ENCODE results near the gene HGFAC.

Gene HGFAC

GRCh38 chr4:3463556-3464348 lies 22.0 kb downstream of the HGFAC start:
- no peak for DNase-seq (ENCODE audit: low read depth)
- no peak for TF ChIP-seq CTCF (IDR thresholded peaks at IDR 0.05; ENCODE audit: control insufficient read depth, extremely low read depth, insufficient read depth)
- 0 out of 2 replicates have a peak overlapping the region, but pooled peaks have one; percentile 15 for H3K4me3 ChIP-seq (ENCODE audit: low read depth, low read length)

GRCh38 chr4:3464349-3464905 lies 22.7 kb downstream of the HGFAC start:
- DNase-seq (ENCODE audit: low read depth) = no peak
- no peak for TF ChIP-seq CTCF (IDR thresholded peaks at IDR 0.05; ENCODE audit: control insufficient read depth, extremely low read depth, insufficient read depth)
- H3K4me3 ChIP-seq (ENCODE audit: low read depth, low read length) = no peak overlapping the region

DNA sequence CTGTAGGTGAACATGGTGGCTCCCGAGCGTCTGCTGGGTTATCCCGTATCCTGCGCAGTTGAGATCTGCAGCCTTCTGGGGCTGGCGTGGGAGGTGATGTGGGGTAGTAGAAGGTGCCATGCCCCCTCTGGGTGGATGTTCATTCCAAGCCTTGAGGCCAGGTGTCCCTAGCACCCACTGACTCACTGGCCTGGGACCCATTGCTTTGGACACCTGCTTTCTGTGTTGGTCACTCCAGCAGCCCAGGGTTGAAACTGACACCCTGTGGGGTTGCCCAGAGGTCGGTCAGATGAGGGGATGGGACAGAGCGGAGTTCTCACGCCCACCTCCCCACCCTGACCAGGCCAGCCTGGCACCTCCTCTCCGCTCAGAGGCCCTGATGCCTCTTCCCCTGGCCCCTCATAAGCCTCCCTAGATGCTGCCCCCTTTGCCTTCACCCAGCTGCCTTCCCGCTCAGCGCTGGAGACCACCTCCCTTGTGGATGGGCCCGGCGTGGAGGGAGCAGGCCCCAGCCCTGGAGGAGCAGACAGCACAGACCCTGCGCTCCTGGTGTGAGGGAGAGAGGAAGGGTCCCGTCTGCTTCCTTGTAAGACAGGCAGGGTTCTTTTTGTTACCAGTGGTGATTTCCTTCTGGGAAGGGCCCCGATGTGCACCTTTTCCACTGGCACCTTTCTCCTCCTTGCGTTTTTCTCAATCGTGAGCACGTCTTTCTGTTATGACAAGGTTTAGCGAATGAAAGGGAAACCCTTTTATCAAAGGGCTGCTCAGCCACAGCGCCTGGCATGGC lies 23.3 kb downstream of the HGFAC start:
- no peak for TF ChIP-seq CTCF (IDR thresholded peaks at IDR 0.05; ENCODE audit: control insufficient read depth, extremely low read depth, insufficient read depth)

DNA sequence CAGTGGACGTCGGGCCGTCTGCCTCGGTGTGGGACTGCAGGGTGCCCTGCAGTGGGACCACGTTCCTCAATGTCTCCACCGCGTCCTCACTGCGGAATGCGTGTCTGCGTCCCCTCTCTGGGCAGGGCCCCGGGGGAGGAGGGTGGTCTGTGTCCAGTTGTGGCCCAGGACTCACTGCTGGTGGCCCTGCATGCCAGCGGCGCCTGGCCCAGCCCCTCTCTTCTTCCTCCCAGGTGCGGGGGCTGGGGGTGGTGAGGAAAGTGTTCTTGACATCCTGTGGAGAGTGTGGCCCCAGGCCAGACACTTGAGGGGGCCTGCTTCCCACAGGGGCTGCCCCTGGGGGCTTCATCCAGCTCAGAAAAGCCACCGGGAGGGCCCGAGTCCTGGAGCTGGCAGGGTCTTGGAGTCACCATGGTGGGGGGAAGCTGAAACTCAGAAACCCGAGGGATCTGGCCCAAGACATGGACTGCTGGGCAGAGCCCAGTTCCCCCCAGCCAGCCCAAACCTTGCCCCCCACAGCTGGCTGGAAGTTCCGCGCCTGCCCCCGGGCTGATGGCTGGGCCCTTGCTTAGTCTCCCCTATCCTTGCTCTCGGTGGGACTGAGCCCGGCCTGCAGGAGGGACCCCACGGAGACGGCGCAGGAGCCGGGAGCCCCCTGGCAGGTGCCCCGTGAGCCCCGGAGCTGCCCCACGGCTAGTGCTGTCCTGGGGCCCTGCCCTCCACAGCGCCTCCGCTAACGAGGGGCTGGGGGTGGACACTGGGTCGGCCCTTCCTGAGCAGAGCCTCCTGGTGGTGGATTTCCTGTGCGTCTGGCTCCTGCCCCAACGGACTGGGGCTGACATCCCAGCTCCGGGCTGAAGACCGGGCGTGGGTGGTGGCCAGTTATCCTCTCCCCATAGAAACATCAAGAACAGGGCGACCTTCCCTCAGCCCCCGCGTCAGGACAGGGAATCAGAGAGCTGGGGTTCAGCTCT lies 24.2 kb downstream of the HGFAC start:
- no peak for TF ChIP-seq CTCF (IDR thresholded peaks at IDR 0.05; ENCODE audit: control insufficient read depth, extremely low read depth, insufficient read depth)
- no peak overlapping the region for H3K4me3 ChIP-seq (ENCODE audit: low read depth, low read length)
- no peak for DNase-seq (ENCODE audit: low read depth)

More for the DNA sequence above, 23.3 kb downstream of the HGFAC start:
- no peak for DNase-seq (ENCODE audit: low read depth)
- H3K4me3 ChIP-seq (ENCODE audit: low read depth, low read length) = no peak overlapping the region

- no peak for DNase-seq (ENCODE audit: low read depth)
- no peak for TF ChIP-seq CTCF (IDR thresholded peaks at IDR 0.05; ENCODE audit: control insufficient read depth, extremely low read depth, insufficient read depth)
- H3K4me3 ChIP-seq (ENCODE audit: low read depth, low read length) = no peak overlapping the region
These were observed 25.2 kb downstream of the HGFAC start for GRCh38 chr4:3466691-3467600.

All from LNCaP clone FGC (cell line).